A673 (cell line): ENCODE data around the gene FOLR3.

Experiments used
- CTCF ChIP-seq: fragments of 300-800, 200-600 bp; sonication (generic); conservative IDR thresholded peaks from 2 replicates; pipeline ENCODE4 v1.5.1; 2017; ENCODE audit warnings: low read depth, mild to moderate bottlenecking, antibody characterized with exemption, low read length, moderate library complexity, mixed read lengths
- EZH2 ChIP-seq: fragments of 200-600 bp; sonication (generic); IDR thresholded peaks from 2 replicates; pipeline ENCODE4 v1.6.1; 2017; ENCODE audit warnings: borderline replicate concordance, low read depth, mild to moderate bottlenecking, mixed read lengths, antibody characterized with exemption, low read length; ENCODE audit not compliant: poor library complexity, severe bottlenecking

- TF ChIP-seq CTCF (no peak), EZH2 (no peak)
Observed at GRCh38 chr11:72123117-72123653, 12.3 kb upstream of the FOLR3 start.
